Measurements from ENCODE around the gene PPP1R16B.

GRCh38 chr20:38934530-38934929 lies 129.0 kb downstream of the PPP1R16B start:
- TF ChIP-seq, protein P1, sequence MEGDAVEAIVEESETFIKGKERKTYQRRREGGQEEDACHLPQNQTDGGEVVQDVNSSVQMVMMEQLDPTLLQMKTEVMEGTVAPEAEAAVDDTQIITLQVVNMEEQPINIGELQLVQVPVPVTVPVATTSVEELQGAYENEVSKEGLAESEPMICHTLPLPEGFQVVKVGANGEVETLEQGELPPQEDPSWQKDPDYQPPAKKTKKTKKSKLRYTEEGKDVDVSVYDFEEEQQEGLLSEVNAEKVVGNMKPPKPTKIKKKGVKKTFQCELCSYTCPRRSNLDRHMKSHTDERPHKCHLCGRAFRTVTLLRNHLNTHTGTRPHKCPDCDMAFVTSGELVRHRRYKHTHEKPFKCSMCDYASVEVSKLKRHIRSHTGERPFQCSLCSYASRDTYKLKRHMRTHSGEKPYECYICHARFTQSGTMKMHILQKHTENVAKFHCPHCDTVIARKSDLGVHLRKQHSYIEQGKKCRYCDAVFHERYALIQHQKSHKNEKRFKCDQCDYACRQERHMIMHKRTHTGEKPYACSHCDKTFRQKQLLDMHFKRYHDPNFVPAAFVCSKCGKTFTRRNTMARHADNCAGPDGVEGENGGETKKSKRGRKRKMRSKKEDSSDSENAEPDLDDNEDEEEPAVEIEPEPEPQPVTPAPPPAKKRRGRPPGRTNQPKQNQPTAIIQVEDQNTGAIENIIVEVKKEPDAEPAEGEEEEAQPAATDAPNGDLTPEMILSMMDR (IDR thresholded peaks at IDR 0.05): no peak
- TF ChIP-seq POLR2AphosphoS5 (IDR thresholded peaks at IDR 0.05): no peak
- no peak for TF ChIP-seq POLR2A (IDR thresholded peaks at IDR 0.05)

All from transverse colon (tissue), 4 donors.